ENCODE data around the gene FXYD1.

GRCh38 chr19:35125270-35125717, 13.3 kb upstream of the FXYD1 start:
- TF ChIP-seq CTCF (IDR thresholded peaks at IDR 0.05) (no peak), POLR2A (IDR thresholded peaks at IDR 0.05) (no peak)

Data from uterus (tissue), 2 donors.